Caki2 (cell line): ENCODE results near the gene ABHD12. TPM values are rescaled to one million over a fixed set of nuclear protein-coding genes. Genes with fewer than 3 reads are reported as not detected.
A peak's percentile ranks its signal among the peaks of the same experiment; 100 is the strongest.

Experiments
- DNase-seq: peaks from one replicate; pipeline ENCODE4 v3.0.0-alpha.2; 2015; ENCODE audit warnings: low read depth
- in situ Hi-C: cut with HindIII; loops from 2 replicates; pipeline ENCODE4 v1.10.0; 2016; ENCODE audit warnings: low sequenced_read_pairs, low pct_unique_long_range_greater_than_20kb, mixed read lengths
- total RNA-seq: library from RNA; depleted of rRNA; stranded (reverse); fragments of >200 nt; shearing (Covaris generic); gene quantifications from 2 replicates; pipeline ENCODE4 v1.2.3, GENCODE V29; 2014; ENCODE audit warnings: low replicate concordance

ABHD12 gene
- total RNA-seq, 1 experiment from 2014 or later = 29.7 TPM

DNA sequence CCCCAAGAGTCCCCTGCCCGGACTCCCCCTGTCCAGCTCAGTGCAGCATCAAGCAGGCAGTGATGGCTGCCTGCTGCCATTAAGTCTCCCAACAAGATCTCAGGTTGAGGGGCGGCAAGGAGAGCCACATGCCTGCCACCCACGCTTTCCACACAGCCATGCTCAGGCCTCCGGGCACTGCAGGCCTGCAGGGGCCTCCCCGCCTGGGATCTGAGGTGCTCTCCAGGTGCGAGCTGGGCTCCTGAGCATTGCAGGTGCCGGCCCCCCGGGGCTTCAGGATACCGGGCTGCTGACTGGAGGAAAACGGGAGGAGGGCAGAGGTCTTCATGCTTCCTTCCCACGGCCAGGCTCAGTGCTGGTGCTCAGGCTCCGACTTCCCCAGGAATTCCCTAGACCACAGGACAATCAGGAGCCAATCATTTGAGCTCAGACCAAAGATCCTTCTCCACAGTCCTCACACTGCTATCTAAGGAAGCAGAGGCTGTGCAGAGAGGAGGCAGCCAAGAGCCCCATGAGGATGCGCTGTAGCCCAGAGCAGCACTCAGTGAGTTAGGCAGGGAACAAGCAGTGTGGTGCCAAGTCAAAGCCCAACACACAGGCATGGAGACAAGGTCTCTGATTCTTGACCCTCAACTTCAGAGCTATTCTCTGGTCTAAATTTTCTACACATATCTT is 90.0 kb downstream of the ABHD12 start:
- no peak for DNase-seq
- in situ Hi-C loops = no loop called here

DNA sequence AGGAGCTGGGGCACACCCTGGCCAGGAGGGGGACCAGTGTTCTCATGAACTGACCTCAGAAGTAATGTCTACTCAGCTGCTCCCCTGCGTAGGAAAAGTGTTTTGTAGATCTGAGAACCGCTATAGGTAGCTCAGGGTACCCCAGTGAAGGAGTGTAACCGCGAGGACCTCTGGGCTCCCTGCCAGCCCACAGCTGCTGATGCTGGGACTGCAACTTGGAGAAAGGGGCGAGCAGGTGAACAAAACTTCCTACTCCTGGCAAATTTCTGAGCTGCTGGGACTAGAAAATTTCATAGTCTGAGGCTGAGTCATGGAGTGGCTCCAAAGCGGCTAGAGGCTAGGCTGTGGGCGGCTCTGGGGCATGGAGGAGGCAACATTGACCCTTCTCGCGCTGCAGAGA is 90.8 kb downstream of the ABHD12 start:
- in situ Hi-C loops = no loop called here
- DNase-seq = no peak

DNA sequence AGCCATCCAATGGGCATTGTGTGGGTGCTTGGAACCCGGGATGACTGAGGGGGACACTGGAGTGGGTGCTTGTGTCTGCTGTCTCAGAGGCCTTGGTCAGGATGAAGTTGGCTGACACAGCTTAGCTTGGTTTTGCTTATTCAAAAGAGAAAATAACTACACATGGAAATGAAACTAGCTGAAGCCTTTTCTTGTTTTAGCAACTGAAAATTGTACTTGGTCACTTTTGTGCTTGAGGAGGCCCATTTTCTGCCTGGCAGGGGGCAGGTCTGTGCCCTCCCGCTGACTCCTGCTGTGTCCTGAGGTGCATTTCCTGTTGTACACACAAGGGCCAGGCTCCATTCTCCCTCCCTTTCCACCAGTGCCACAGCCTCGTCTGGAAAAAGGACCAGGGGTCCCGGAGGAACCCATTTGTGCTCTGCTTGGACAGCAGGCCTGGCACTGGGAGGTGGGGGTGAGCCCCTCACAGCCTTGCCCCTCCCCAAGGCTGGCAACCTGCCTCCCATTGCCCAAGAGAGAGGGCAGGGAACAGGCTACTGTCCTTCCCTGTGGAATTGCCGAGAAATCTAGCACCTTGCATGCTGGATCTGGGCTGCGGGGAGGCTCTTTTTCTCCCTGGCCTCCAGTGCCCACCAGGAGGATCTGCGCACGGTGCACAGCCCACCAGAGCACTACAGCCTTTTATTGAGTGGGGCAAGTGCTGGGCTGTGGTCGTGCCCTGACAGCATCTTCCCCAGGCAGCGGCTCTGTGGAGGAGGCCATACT is 93.3 kb downstream of the ABHD12 start:
- in situ Hi-C loops = no loop called here
- no peak for DNase-seq

DNA sequence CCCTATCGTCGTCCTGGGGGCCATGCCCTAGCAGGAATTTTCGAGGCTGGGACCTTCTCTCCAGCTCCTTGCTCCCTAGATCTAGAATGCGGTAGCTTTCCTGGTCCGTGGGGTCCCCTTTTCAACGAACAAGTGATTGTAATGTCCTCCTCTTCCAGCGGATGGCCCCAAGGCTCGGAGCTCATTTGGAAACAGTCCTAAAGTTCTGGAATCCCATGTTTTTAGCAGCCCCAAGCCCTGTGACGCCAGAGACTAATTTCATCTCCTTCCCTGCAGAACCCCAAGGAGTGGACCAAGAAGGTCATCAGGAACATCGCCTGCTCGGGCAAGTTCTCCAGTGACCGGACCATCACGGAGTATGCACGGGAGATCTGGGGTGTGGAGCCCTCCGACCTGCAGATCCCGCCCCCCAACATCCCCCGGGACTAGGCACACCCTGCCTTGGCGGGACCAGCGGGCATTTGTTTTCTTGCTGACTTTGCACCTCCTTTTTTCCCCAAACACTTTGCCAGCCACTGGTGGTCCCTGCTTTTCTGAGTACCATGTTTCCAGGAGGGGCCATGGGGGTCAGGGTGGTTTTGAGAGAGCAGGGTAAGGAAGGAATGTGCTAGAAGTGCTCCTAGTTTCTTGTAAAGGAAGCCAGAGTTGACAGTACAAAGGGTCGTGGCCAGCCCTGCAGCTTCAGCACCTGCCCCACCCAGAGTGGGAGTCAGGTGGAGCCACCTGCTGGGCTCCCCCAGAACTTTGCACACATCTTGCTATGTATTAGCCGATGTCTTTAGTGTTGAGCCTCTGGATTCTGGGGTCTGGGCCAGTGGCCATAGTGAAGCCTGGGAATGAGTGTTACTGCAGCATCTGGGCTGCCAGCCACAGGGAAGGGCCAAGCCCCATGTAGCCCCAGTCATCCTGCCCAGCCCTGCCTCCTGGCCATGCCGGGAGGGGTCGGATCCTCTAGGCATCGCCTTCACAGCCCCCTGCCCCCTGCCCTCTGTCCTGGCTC is 94.2 kb downstream of the ABHD12 start:
- in situ Hi-C loops = no loop called here
- DNase-seq = no peak

DNA sequence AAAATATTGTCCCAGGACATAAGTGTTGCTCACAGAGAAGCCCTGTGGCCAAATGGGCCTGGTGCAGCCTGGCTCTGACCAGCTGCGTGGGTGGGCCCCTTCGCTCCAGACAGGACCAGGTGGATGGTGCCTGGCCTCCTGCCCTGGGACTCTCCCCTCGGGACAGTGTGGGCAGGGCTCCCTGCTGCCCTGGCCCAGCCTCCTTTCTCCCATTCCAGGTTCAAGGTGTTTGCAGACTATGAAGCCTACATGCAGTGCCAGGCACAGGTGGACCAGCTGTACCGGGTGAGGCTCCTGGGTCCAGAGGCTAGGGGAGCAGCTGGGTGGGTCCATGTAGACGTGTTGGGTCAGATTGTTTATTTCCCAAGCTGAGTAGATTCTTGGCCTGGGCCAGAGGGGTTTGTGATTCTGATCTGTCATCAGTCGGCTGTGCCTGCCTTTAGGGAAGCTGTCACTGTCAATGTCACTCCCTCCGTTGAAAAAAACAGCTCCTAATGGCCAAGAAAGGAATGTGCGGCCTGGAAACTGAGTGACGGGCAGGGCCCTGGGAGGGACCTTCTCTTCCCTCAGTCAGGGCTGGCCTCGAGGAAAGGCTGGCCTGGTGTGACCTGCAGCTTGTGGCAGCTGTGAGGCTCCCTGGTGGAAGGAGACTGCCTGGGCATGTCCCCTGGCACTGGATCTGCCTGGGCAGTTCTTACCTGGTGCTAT is 95.1 kb downstream of the ABHD12 start:
- DNase-seq = peak; percentile 45
- in situ Hi-C loops = no loop called here

DNA sequence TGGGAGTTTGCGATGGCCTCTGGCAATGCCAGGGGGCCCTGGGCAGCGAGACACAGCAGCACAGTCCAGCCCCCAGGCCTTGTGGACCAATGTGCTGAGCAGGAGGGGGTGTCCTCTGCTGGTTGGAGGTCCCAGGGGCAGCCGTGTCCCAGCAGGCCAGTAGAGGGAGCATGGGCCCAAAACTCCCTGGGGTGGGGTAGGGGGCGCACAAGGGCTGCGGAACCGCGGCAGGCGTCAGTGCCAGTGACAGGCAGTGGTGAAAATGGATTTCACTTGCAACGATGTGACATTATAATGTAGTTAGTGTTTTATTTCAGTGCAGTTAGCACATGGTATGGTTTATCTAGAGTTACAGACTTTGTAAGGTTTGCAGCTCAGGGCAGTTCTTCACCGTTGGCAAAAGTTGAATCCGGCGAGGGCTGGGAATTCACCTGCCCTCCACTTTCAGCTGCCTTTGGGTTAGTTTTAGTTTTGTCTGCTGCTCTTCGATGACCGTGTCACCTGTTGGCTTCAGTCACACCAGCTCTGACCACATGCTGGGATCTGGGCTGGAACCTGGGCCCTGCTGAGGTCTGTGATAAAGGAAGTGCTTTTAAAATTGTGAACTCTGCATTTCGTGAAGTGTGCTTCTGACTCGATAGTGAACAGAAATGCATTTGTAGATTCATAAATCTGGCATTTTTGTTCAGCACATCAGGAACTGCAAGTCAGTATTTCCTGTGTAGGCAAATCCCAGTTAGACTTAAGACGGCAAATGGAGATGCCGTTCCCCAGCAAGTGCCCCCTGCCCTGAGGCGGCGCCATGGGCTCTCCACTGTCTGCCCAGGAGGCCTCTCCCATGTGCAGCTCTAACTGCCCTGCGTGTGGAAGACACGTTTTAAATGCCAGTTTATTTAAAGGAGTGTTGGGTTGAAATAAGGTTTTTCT is 95.9 kb downstream of the ABHD12 start:
- DNase-seq = peak; percentile 49
- in situ Hi-C loops = no loop called here

DNA sequence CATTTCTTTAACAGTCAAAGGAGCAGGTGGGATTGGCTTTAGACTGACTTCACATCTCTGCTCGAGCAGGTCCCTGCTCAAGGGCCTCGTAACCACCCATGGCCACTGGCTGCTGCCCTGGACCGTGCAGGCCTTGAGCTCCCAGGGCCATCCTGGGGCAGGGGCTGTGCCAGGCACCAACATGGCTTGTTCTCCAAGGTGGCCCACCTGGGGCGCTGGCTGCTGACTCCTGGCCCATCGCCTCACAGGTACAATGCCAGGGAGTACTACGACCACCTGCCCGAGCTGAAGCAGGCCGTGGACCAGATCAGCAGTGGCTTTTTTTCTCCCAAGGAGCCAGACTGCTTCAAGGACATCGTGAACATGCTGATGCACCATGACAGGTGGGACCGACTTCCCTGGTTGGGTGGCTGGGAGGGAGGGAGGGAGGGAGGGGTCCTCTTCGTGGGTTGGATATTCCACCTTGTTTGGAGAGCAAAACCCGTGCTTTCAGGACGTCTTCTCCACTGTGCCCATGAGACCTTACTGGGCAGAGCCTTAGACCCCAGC is 96.7 kb downstream of the ABHD12 start:
- DNase-seq = no peak
- in situ Hi-C loops = no loop called here

DNA sequence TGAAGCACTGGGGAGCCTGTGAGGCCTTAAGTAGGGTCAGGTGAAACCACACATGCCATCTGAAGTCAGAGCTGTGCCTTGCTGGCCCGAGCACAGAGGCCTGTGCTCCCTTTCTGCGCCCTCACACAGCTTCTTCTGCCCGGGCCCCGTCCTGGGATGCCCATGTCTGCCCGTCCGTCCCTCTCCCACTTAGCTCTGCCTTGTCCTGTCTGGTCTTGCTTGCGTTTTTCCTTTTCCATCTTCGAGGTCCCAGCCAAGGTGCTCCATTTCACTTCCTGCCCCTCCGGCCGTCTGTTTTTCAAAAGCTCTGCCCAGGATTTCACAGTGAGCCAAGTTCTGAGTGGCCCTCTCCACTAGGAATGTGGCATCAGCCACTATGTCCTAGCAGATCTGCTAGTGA is 97.1 kb downstream of the ABHD12 start:
- in situ Hi-C loops = no loop called here
- no peak for DNase-seq

DNA sequence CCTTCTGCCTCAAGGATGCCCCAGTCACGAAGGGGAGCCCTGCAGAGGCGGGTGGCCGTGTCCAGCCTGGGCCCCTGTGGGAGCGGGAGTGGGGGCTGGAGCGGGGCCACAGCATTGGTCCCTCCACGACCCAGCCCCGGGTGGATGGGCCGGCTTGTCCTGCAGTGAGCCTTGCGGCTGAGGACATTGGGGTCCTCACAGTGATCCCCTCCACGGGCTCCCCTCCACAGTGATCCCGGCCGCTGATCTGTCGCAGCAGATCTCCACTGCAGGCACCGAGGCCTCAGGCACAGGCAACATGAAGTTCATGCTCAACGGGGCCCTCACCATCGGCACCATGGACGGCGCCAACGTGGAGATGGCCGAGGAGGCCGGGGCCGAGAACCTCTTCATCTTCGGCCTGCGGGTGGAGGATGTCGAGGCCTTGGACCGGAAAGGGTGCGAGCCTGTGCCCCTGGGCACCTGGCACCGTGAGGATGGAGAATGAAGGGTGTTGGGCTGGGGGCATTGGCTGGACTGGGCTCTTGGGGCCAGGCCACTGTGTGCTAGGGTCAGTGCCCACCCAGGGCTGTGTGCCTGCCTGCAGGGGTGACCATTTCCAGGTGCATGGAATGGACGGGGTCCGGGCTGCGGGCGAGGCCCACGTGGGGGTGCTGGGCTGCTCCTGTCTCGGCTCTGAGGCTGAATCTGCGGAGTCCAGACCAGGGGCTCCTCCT is 98.3 kb downstream of the ABHD12 start:
- DNase-seq = no peak
- in situ Hi-C loops = no loop called here

DNA sequence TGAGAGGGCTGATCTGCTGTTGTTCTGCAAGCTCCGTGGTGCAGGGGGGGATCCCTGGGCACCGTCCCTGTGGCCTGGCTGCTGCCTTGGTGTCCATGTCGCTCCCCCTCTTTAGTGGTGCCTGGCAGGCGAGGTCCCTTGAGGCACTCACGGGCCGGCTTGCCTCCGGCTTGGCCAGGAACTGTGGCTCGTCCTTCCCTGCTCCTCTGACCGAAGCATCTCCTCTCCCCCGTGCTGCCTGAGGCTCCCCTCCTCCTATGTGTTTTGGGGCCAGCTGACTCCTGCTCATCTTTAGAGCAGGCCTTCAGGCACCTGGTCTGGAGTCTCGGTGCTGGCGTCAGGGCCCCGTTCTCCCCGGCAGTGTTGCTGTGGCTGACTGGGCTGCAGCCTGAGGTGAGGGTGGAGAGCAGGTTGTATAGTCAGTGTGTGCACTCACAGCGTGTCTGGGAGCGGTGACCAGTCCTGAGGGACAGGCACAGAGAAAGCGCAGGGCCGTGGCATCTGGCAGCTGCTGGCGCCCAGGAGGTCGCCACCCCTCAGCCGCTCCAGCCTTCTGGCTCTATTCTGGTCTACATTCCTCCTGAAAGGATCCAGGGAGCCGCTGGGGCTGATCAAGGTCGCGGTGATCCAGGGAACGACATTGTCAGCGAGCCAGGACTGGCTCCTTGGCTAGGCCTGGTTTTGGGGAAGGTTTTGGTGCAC is 99.1 kb downstream of the ABHD12 start:
- in situ Hi-C loops = no loop called here
- no peak for DNase-seq

DNA sequence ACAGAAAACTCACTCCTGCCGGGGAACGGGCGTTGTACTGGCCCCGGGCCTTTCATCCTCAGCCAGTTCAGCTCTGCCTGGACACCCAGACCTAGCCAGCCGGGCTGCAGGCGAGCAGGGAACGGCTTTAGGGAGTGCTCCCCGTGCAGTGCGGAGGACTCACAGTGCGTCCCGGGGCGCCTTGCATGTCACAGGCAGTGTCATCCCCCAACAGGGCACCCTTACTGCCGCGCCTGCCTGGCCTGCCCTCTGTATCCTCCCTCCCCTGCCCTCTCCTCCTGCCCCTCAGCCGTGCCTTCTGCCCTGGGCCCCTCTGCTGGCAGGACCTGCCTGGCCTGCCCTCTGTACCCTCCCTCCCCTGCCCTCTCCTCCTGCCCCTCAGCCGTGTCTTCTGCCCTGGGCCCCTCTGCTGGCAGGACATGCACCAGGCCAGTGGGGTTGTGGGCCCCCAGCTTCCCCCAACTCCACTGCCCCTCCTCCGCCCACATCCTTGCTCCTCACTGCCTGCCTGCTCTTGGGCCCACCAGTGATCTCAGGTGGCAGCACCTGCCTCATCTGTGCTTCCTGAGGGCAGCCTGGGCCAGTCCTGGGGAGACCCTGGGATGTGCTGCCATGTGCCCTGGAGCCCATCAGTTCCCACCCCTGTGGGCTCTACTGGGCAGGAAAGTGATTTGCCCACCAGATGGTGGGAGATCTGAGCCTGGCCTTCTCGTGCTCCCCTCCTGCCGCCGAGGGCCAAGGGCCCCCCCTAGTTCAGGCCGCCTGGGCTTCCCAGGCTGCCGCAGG is 99.8 kb downstream of the ABHD12 start:
- DNase-seq = no peak
- in situ Hi-C loops = no loop called here

DNA sequence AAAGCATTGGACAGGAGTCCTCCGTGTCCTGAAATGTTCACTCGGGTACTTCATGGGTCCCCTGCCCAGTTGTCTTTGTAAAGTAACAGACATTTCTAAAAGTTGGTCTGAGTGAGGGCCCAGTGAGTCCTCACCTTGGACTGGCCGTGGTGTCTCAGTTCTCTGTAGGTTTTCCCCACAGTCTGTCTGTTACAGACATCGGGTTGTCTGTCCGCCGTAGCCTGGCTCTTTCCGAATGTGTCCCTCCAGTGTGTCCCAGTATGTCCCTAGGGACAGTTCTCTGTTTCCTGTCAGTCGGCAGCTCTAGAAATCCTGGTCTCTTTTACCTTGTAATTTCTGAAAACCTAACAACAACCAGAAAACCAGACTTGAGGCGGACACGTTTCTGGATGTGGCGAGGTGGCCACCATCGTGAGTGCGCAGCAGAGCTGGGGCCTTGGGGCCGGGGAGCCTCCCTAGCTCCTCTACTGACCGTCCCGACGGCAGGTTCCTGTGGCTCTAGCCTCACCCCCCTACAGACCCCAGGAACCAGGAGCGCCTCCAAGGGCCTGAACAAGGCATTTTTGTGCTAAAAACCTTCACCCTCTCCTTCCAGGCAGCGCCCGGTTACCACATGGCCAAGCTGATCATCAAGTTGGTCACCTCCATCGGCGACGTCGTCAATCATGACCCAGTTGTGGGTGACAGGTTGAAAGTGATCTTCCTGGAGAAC is 100.6 kb downstream of the ABHD12 start:
- in situ Hi-C loops = no loop called here
- no peak for DNase-seq

DNA sequence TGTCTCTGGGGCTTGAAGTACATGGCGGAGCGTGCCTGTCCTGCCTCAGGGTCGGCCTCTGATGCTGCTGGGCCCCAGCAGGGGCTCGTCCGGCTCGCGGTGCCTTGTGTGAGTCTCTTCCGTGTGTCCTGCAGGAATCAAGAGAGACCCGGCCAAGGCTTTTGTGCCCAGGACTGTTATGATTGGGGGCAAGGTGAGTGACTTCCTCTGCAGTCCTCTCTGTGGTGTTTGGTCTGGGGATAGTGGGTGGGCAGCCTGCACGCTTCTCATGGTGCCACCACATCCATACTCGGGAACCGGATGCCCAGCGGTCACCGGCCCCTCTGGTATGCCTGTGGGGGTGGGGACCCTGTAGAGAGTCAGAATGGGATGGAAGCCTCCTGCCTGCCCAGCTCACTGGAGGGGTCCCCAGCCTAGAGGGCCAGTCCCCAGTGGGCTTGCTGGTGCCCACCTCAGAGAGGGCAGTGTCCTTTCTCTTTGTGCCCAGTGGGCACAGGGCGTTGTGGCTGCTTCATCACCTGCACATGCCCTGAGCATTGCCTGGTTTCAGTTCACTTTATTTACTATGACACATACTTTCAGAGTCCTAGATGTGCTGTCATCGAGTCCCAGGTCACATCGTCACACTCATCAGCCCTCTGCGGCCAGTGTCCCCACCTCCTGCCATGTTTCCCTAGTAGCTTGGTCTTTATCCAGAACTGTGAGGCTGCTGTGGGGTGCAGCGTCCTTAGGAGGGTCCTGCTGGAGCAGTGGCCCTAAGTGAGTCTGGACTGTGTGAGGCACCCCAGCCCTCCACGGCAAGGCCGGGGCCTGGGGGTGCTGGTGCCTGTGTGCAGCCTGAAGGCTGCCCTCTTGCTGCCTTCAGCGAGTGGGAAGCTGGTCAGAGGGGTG is 102.1 kb downstream of the ABHD12 start:
- DNase-seq = no peak
- in situ Hi-C loops = no loop called here
